ENCODE results near the gene VPS37B.

Gene VPS37B

DNA sequence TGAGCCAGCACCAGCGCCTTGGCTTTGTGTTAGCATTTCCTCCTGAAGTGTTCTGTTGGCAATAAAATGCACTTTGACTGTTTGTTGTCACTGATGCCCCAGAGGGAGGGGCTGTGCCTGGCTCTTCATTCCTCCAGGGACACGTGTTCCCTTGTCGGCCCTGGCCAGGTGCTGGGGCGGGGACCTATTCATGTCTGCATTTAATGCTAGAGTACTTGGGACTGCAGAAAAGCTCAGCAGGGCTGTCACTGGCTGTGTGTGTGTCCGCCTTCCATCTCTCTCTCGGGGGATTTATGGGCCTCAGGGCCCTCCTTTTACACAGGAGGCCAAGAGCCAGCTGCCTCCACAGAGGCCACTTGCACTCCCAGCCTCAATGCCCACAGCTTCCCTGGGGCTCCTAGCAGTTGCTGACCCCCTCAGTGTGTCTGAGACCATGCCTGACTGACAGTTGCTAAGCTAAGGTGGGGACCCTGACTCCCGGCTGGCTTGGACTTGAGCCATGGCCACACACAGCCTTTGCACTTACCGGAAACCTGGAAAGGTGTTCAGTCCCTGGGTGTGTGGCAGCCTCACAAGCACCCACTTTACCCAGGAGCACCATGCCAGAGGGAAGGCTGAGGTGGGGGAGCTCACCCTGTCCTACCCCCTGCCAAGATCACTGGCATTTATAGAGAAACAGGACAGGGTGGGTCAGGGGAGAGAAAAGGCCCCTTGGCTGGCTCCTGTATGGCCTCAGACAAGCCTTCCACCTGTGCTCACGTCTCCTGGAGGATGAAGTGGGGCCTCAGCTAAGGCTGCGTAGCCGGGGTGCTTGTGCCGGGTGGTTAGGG, 32.8 kb downstream of the VPS37B start:
- H3K4me3 ChIP-seq (replicated peaks; ENCODE audit: low read depth, low read length) = no peak overlapping the region
- TF ChIP-seq, protein P1, sequence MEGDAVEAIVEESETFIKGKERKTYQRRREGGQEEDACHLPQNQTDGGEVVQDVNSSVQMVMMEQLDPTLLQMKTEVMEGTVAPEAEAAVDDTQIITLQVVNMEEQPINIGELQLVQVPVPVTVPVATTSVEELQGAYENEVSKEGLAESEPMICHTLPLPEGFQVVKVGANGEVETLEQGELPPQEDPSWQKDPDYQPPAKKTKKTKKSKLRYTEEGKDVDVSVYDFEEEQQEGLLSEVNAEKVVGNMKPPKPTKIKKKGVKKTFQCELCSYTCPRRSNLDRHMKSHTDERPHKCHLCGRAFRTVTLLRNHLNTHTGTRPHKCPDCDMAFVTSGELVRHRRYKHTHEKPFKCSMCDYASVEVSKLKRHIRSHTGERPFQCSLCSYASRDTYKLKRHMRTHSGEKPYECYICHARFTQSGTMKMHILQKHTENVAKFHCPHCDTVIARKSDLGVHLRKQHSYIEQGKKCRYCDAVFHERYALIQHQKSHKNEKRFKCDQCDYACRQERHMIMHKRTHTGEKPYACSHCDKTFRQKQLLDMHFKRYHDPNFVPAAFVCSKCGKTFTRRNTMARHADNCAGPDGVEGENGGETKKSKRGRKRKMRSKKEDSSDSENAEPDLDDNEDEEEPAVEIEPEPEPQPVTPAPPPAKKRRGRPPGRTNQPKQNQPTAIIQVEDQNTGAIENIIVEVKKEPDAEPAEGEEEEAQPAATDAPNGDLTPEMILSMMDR (IDR thresholded peaks at IDR 0.05; ENCODE audit: low read length, missing control alignments) = no peak
- no peak for DNase-seq (ENCODE audit: low read depth)

DNA sequence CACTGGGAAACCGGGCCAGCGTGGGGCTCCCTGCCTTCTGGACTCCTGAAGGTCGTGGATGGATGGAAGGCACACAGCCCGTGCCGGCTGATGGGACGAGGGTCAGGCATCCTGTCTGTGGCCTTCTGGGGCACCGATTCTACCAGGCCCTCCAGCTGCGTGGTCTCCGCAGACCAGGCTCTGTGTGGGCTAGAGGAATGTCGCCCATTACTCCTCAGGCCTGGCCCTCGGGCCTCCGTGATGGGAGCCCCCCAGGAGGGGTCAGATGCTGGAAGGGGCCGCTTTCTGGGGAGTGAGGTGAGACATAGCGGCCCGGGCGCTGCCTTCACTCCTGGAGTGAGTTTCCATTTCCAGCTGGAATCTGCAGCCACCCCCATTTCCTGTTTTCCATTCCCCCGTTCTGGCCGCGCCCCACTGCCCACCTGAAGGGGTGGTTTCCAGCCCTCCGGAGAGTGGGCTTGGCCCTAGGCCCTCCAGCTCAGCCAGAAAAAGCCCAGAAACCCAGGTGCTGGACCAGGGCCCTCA, 33.8 kb downstream of the VPS37B start:
- TF ChIP-seq, protein P1 (IDR thresholded peaks at IDR 0.05; ENCODE audit: low read length, missing control alignments) = no peak
- no peak for DNase-seq (ENCODE audit: low read depth)
- no peak overlapping the region for H3K4me3 ChIP-seq (replicated peaks; ENCODE audit: low read depth, low read length)

DNA sequence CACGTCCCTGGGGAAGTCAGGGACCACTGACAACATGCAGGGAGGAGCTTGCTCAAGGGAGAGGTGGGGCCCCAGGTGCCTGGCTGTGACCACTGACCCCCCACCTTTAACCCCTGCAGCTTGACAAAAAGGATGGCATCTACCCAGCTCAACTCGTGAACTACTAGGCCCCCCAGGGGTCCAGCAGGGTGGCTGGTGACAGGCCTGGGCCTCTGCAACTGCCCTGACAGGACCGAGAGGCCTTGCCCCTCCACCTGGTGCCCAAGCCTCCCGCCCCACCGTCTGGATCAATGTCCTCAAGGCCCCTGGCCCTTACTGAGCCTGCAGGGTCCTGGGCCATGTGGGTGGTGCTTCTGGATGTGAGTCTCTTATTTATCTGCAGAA, 34.3 kb downstream of the VPS37B start:
- no peak overlapping the region for H3K4me3 ChIP-seq (replicated peaks; ENCODE audit: low read depth, low read length)
- TF ChIP-seq, protein P1 (IDR thresholded peaks at IDR 0.05; ENCODE audit: low read length, missing control alignments) = no peak
- DNase-seq (ENCODE audit: low read depth) = no peak

DNA sequence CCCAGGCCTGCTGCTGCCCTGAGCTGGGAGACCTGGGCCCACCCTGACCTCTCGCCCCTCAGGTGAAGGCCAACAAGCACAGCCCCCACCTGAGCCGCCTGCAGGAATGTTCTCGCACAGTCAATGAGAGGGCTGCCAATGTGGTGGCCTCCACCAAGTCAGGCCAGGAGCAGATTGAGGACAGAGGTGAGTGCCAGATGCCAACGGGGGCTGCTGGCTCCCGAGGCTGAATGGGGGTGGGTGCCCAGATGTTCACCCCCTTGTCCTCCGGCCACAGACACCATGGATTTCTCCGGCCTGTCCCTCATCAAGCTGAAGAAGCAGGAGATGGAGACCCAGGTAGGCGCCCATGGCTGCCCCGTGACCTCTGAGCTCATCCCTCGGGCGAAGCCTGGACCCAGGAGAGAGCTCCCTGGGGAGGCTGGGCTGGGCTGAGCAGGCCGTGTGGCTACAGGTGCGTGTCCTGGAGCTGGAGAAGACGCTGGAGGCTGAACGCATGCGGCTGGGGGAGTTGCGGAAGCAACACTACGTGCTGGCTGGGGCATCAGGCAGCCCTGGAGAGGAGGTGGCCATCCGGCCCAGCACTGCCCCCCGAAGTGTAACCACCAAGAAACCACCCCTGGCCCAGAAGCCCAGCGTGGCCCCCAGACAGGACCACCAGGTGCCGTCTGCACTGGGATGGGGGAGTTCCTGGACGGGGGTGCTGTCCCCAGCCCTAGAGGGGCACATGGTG, 34.9 kb downstream of the VPS37B start:
- TF ChIP-seq, protein P1 (IDR thresholded peaks at IDR 0.05; ENCODE audit: low read length, missing control alignments) = no peak
- DNase-seq (ENCODE audit: low read depth) = no peak
- H3K4me3 ChIP-seq (replicated peaks; ENCODE audit: low read depth, low read length) = no peak overlapping the region

DNA sequence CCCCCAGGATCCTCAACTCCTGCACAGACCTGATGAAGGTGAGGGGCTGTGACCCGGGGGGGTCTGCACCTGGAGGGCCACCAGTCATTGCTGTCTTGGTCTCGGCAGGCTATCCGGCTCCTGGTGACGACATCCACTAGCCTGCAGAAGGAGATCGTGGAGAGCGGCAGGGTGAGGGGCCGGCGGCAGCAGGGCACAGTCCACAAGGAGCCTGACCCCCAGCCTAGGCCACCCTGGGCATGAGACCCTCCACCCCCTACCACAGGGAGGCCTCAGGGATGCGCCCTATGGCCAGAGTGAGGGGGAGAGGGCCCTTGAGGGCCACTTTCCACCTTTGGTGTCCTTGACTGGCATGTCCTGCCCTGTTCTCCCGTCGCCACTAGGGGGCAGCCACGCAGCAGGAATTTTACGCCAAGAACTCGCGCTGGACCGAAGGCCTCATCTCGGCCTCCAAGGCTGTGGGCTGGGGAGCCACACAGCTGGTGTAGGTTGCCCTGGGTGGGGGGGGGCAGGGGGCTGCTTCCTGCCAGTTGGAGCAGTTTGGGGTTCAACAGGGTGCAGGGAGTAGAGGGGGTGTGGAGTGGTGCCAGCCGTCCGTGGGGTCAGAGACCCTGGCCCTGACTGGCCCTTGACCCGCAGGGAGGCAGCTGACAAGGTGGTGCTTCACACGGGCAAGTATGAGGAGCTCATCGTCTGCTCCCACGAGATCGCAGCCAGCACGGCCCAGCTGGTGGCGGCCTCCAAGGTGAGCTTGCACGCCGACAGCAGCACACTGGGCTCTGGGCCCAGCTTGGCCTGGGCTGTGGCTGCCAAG, 35.7 kb downstream of the VPS37B start:
- H3K4me3 ChIP-seq (replicated peaks; ENCODE audit: low read depth, low read length) = no peak overlapping the region
- peak; percentile 85 for DNase-seq (ENCODE audit: low read depth)
- TF ChIP-seq, protein P1 (IDR thresholded peaks at IDR 0.05; ENCODE audit: low read length, missing control alignments) = peak; percentile 82

DNA sequence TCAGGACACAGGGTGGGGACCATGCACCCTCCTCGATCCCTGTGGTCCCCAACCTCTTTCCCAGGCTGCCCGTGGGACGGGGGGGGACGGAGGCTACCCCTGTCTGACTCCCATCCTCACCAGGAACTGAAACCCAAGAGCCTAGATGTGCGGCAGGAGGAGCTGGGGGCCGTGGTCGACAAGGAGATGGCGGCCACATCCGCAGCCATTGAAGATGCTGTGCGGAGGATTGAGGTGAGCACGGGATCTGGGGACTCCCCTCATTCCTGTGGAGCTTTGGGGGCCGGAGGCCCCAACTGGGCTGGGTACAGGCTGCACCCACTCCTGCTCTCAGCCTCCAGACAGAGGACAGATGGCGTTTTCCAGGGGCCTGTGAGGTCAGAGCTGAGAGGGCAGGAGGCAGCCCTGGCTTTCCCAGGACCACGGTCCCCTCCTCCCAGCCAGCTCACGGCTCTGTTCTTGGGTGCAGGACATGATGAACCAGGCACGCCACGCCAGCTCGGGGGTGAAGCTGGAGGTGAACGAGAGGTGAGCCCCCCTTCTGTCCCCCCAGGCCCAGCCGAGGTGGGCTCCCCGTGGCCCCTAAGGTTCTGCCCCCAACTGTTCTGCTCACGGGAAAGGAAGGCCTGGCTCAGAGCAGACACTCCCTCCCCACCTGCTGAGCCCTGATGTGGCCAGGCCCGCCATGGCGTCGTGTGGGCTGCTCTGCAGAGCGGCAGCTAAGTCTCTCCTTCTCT, 36.5 kb downstream of the VPS37B start:
- TF ChIP-seq, protein P1 (IDR thresholded peaks at IDR 0.05; ENCODE audit: low read length, missing control alignments) = no peak
- no peak overlapping the region for H3K4me3 ChIP-seq (replicated peaks; ENCODE audit: low read depth, low read length)
- DNase-seq (ENCODE audit: low read depth) = no peak
